Measurements from ENCODE around the gene RASA2. TPM values are rescaled to one million over a fixed set of nuclear protein-coding genes. Genes with fewer than 3 reads are reported as not detected.
"Not testable (repeated sequence)": the region's sequence is repeated elsewhere in the genome, so short reads cannot be mapped to it uniquely, and the experiment has no call there.

Gene RASA2
- total RNA-seq, 2 donors from 2014 or later, result 3.3 to 5.1 TPM

DNA sequence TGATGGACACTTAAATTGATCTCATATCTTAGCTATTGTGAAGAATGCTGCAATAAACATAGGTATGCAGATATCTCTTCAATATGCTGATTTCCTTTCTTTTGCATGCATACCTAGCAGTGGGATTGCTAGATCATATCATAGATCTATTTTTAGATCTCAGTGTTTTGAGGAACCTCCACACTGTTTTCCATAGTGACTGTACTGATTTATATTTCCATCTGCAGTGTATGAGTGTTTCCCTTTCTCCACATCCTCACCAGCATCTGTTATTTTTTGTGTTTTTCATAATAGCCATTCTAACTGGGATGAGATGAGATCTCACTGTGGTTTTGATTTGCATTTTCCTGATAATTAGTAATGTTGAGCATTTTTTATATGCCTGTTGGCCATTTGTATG, 17.1 kb upstream of the RASA2 start:
- Histone ChIP-seq H3K9me3 (peaks cover 0 to 10% of the 10 kb centered on the region in 2 donors), H3K4me1 (no peaks in the 10 kb centered on the region), H3K4me3 (no peak overlapping the region), H3K27me3 (no peaks in the 10 kb centered on the region), H3K27ac (no peak overlapping the region), H3K36me3 (no peaks in the 10 kb centered on the region)
- no peak for DNase-seq (ENCODE audit: low spot score)
- TF ChIP-seq, protein P1, sequence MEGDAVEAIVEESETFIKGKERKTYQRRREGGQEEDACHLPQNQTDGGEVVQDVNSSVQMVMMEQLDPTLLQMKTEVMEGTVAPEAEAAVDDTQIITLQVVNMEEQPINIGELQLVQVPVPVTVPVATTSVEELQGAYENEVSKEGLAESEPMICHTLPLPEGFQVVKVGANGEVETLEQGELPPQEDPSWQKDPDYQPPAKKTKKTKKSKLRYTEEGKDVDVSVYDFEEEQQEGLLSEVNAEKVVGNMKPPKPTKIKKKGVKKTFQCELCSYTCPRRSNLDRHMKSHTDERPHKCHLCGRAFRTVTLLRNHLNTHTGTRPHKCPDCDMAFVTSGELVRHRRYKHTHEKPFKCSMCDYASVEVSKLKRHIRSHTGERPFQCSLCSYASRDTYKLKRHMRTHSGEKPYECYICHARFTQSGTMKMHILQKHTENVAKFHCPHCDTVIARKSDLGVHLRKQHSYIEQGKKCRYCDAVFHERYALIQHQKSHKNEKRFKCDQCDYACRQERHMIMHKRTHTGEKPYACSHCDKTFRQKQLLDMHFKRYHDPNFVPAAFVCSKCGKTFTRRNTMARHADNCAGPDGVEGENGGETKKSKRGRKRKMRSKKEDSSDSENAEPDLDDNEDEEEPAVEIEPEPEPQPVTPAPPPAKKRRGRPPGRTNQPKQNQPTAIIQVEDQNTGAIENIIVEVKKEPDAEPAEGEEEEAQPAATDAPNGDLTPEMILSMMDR (IDR thresholded peaks at IDR 0.05), result no peak

GRCh38 chr3:141471160-141471559, 15.7 kb upstream of the RASA2 start:
- H3K27ac ChIP-seq, result no peak overlapping the region
- DNase-seq (ENCODE audit: low spot score), result no peak
- no peaks in the 10 kb centered on the region for H3K4me1 ChIP-seq
- TF ChIP-seq, protein P1 (IDR thresholded peaks at IDR 0.05), result no peak
- no peaks in the 10 kb centered on the region for H3K27me3 ChIP-seq
- H3K4me3 ChIP-seq, result no peak overlapping the region
- peaks cover 0 to 10% of the 10 kb centered on the region in 2 donors for H3K9me3 ChIP-seq
- no peaks in the 10 kb centered on the region for H3K36me3 ChIP-seq

- H3K4me1 ChIP-seq, result no peaks in the 10 kb centered on the region
- DNase-seq (ENCODE audit: low spot score), result no peak
- no peak overlapping the region for H3K27ac ChIP-seq
- no peaks in the 10 kb centered on the region for H3K36me3 ChIP-seq
- H3K4me3 ChIP-seq, result no peak overlapping the region
- H3K9me3 ChIP-seq, result no peaks in the 10 kb centered on the region
- TF ChIP-seq, protein P1 (IDR thresholded peaks at IDR 0.05), result no peak
- H3K27me3 ChIP-seq, result no peaks in the 10 kb centered on the region
These were observed 10.8 kb upstream of the RASA2 start for GRCh38 chr3:141476033-141476432.

DNA sequence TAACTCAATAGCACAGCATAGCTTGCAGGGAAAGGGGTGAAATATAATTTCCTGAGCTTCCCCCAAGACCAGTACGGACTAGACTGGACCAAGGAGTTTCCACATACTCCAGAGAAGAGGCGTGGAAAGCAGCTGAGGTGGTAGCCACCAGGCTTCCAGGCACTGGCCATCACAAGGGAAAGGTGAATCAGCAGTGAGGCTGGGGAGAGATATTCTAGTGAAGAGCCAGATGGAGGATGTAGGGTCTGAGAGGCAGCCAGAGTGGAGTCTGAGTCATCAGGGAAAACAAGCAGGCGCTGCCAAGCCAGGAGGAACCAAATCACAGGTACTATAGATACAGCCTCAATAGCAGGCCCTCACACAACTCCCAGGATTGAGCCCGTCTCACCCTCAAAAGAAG, 9.6 kb upstream of the RASA2 start:
- no peak for DNase-seq (ENCODE audit: low spot score)
- H3K9me3 ChIP-seq, result no peaks in the 10 kb centered on the region
- no peak overlapping the region for H3K4me3 ChIP-seq
- no peaks in the 10 kb centered on the region for H3K4me1 ChIP-seq
- TF ChIP-seq, protein P1 (IDR thresholded peaks at IDR 0.05), result no peak
- H3K36me3 ChIP-seq, result no peaks in the 10 kb centered on the region
- no peak overlapping the region for H3K27ac ChIP-seq
- no peaks in the 10 kb centered on the region for H3K27me3 ChIP-seq

DNA sequence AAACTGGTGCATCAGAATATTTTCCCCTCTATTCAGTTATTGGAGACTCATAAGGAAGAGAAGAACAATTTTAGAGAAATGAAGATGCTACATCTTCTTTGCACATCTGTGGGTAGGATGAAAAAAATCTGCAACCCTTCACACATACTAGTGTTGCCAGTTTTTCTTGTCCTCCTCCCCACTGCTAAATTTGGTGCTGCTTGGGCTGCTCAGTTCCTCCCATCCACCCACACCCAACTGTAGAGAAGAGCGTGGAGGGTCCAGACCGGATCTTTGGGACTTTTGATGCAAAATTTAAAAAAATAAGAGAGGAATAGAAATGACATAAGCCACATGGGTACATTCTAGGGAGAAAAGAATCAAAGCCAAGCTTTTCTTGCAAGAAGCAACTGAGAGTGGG, 8.7 kb upstream of the RASA2 start:
- Histone ChIP-seq H3K27me3 (no peaks in the 10 kb centered on the region), H3K27ac (no peak overlapping the region), H3K9me3 (no peaks in the 10 kb centered on the region), H3K4me1 (no peaks in the 10 kb centered on the region), H3K36me3 (no peaks in the 10 kb centered on the region), H3K4me3 (no peak overlapping the region)
- TF ChIP-seq, protein P1 (IDR thresholded peaks at IDR 0.05), result no peak
- DNase-seq (ENCODE audit: low spot score), result no peak

GRCh38 chr3:141478840-141479239, 8.0 kb upstream of the RASA2 start:
- H3K27ac ChIP-seq; H3K9me3 ChIP-seq; H3K4me1 ChIP-seq; H3K27me3 ChIP-seq; DNase-seq (ENCODE audit: low spot score); H3K4me3 ChIP-seq; H3K36me3 ChIP-seq: not testable (repeated sequence)

All from right atrium auricular region (tissue), 2 donors.